A673 (cell line): ENCODE results near the gene POU2AF2. TPM values are rescaled to one million over a fixed set of nuclear protein-coding genes. Genes with fewer than 3 reads are reported as not detected.

ENCODE experiments used
- Bru-seq: library from RNA; stranded (reverse); fragments of 400-500 nt; gene quantifications from one replicate; lab custom pipeline; 2021; lab: Mats Ljungman, UMichigan
- BruChase-seq, 2 experiments: library from RNA; stranded (reverse); fragments of 400-500 nt; gene quantifications; one replicate each; lab custom pipeline; 2021; lab: Mats Ljungman, UMichigan
- BruUV-seq: library from RNA; stranded (reverse); fragments of 400-500 nt; replicated peaks from 2 replicates; lab custom pipeline; 2021; lab: Mats Ljungman, UMichigan
- CTCF ChIA-PET: fragments of 300-600 bp; sonication (Branson Sonifier 250); formaldehyde crosslinking; loops from one replicate; lab custom pipeline; 2022; ENCODE audit warnings: antibody characterized with exemption; lab: Charles Lee
- POLR2A ChIA-PET: fragments of 300-600 bp; sonication (Branson Sonifier 250); formaldehyde crosslinking; loops from one replicate; lab custom pipeline; 2022; ENCODE audit warnings: antibody characterized with exemption; ENCODE audit not compliant: low non-redundant PET; lab: Charles Lee
- DNase-seq: peaks from one replicate; pipeline ENCODE4 v3.0.0-alpha.2; 2015; ENCODE audit warnings: low spot score
- H3K27ac ChIP-seq: fragments of 200-600 bp; sonication (generic); 2 replicates; pipeline ENCODE4 v1.5.1; 2016; ENCODE audit warnings: mixed run types, low read depth, mild to moderate bottlenecking, mixed read lengths, antibody characterized with exemption, low read length; ENCODE audit not compliant: poor library complexity, severe bottlenecking
- H3K27me3 ChIP-seq: fragments of 200-600 bp; sonication (generic); replicated peaks from 2 replicates; pipeline ENCODE4 v1.6.1; 2017; ENCODE audit warnings: mixed run types, low read depth, mild to moderate bottlenecking, mixed read lengths, antibody characterized with exemption, low read length; ENCODE audit not compliant: insufficient read depth, poor library complexity
- H3K36me3 ChIP-seq: fragments of 200-600 bp; sonication (generic); 2 replicates; pipeline ENCODE4 v1.6.1; 2016; ENCODE audit warnings: mixed run types, mild to moderate bottlenecking, mixed read lengths, antibody characterized with exemption, low read length; ENCODE audit not compliant: insufficient read depth, poor library complexity, severe bottlenecking
- H3K4me1 ChIP-seq: fragments of 200-600 bp; sonication (generic); 2 replicates; pipeline ENCODE4 v1.6.1; 2017; ENCODE audit warnings: mixed run types, mild to moderate bottlenecking, mixed read lengths, antibody characterized with exemption, low read length; ENCODE audit not compliant: insufficient read depth, poor library complexity, severe bottlenecking
- H3K4me3 ChIP-seq: fragments of 200-600 bp; sonication (generic); 2 replicates; pipeline ENCODE4 v1.5.1; 2016; ENCODE audit warnings: low read depth, mixed run types, mild to moderate bottlenecking, mixed read lengths, low read length; ENCODE audit not compliant: poor library complexity, severe bottlenecking
- H3K9me3 ChIP-seq: fragments of 200-600 bp; sonication (generic); 2 replicates; pipeline ENCODE4 v1.6.1; 2016; ENCODE audit warnings: mixed run types, low read depth, mild to moderate bottlenecking, mixed read lengths, antibody characterized with exemption, low read length; ENCODE audit not compliant: poor library complexity, severe bottlenecking
- CTCF ChIP-seq: fragments of 300-800, 200-600 bp; sonication (generic); conservative IDR thresholded peaks from 2 replicates; pipeline ENCODE4 v1.5.1; 2017; ENCODE audit warnings: low read depth, mild to moderate bottlenecking, antibody characterized with exemption, low read length, moderate library complexity, mixed read lengths
- EZH2 ChIP-seq: fragments of 200-600 bp; sonication (generic); IDR thresholded peaks from 2 replicates; pipeline ENCODE4 v1.6.1; 2017; ENCODE audit warnings: borderline replicate concordance, low read depth, mild to moderate bottlenecking, mixed read lengths, antibody characterized with exemption, low read length; ENCODE audit not compliant: poor library complexity, severe bottlenecking
- intact Hi-C: fragments of 100-400 bp; cut with micrococcal nuclease; formaldehyde crosslinking; loops from one replicate; pipeline ENCODE4 v1.10.0; 2022; ENCODE audit not compliant: unreplicated experiment
- long read RNA-seq: library from polyadenylated mRNA; stranded (forward); transcript quantifications from one replicate; pipeline ENCODE4 v2.0.0, GENCODE V29; 2022
- total RNA-seq: library from RNA; stranded (reverse); gene quantifications from 2 replicates; pipeline ENCODE4 v1.2.3, GENCODE V29; 2021

POU2AF2 gene
- total RNA-seq (not detected in 2 replicates), Bru-seq, nascent RNA (not detected), BruChase-seq, experiment 1, labeled RNA remaining after a 2-hour chase (not detected), BruChase-seq, experiment 2, labeled RNA remaining after a 6-hour chase (not detected)
- long read RNA-seq = 0 reads

- Histone ChIP-seq H3K4me1 (no peaks in the 10 kb centered on the region), H3K4me3 (no peak within 1 kb of the TSS), H3K36me3 (no peaks in the 10 kb centered on the region), H3K9me3 (no peaks in the 10 kb centered on the region), H3K27ac (no peak within 1 kb of the TSS), H3K27me3 (no peaks in the 10 kb centered on the region)
- TF ChIP-seq EZH2 = no peak
- no peak for TF ChIP-seq CTCF
- intact Hi-C loops = no loop called here
- BruUV-seq = no TSS peak
- no peak for DNase-seq
- ChIA-PET CTCF (no interaction called here), POLR2A (no interaction called here)
Observed at GRCh38 chr11:111245425-111245824, at the start of gene POU2AF2. TSS of gene POU2AF2 (plus strand) at chr11:111245725. CDS start at chr11:111245854, 129 bp downstream.

GRCh38 chr11:111200010-111200534, 45.5 kb upstream of the POU2AF2 start:
- POLR2A ChIA-PET = no interaction called here
- no peaks in the 10 kb centered on the region for H3K27me3 ChIP-seq
- BruUV-seq = no TSS peak

GRCh38 chr11:111204211-111204610, 41.3 kb upstream of the POU2AF2 start:
- POLR2A ChIA-PET = no interaction called here
- no TSS peak for BruUV-seq

More at GRCh38 chr11:111200010-111200534, 45.5 kb upstream of the POU2AF2 start:
- Histone ChIP-seq H3K36me3 (no peaks in the 10 kb centered on the region), H3K27ac (no peak overlapping the region), H3K4me3 (no peak overlapping the region), H3K9me3 (no peaks in the 10 kb centered on the region), H3K4me1 (no peaks in the 10 kb centered on the region)
- CTCF ChIA-PET = no interaction called here
- TF ChIP-seq CTCF = no peak
- no peak for TF ChIP-seq EZH2
- DNase-seq = no peak
- intact Hi-C loops = no loop called here

More at GRCh38 chr11:111204211-111204610, 41.3 kb upstream of the POU2AF2 start:
- Histone ChIP-seq H3K9me3 (no peaks in the 10 kb centered on the region), H3K27me3 (no peaks in the 10 kb centered on the region), H3K4me3 (no peak overlapping the region), H3K4me1 (no peaks in the 10 kb centered on the region), H3K36me3 (no peaks in the 10 kb centered on the region), H3K27ac (no peak overlapping the region)
- intact Hi-C loops = no loop called here
- CTCF ChIA-PET = no interaction called here
- TF ChIP-seq CTCF (no peak), EZH2 (no peak)
- no peak for DNase-seq
